ENCODE data around the gene AFDN.

The AFDN gene

DNA sequence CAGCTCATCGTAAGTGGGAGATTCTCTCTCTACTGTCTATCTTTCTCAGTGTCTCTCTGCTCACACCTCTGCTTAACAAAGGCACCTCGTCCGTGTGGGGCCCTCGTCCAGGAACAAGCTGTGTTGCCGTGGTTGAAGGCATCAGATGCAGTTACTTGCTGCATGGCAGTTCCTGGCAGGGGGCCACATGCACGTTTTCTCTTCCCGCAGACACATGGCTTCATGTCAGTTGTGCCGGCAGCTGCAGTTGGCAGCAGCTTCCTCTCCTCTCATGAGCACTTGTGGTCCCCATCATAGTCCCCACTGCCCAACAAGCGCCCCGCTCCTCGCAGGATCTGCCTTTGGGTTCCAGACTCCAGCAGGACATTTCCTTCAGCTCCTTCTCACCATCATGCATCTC, 7.1 kb upstream of the AFDN start:
- DNase-seq: no peak
- peaks cover 55% of the 10 kb centered on the region for H3K27me3 Mint-ChIP-seq
- CTCF ChIA-PET: no interaction called here

DNA sequence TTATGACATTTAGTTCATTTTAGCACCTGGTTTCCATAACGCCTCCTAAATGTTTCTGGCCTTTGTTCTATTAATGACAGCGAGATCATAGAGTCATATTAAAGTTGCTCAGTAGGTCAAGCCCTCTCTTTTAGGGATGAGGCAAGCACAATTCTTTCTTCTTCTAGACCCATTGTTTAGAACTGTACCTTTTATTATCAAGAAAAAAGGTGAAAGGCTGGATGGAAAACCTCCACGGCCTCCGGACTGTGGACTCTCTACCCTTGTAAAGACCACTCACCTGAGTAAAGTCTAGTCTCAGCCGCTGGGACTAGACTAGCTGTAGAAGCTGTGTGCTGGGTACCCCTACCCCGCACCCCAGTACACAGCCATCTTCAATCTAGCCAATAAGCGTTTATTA, 6.0 kb upstream of the AFDN start:
- peaks cover 60% of the 10 kb centered on the region for H3K27me3 Mint-ChIP-seq
- no peak overlapping the region for H3K27ac Mint-ChIP-seq
- peaks cover 7% of the 10 kb centered on the region for H3K4me1 Mint-ChIP-seq

More for the DNA sequence above, 7.1 kb upstream of the AFDN start:
- H3K4me1 Mint-ChIP-seq: no peaks in the 10 kb centered on the region
- no peak overlapping the region for H3K4me3 Mint-ChIP-seq
- no peak overlapping the region for H3K27ac Mint-ChIP-seq
- H3K36me3 Mint-ChIP-seq: no peaks in the 10 kb centered on the region
- no peaks in the 10 kb centered on the region for H3K9me3 Mint-ChIP-seq

DNA sequence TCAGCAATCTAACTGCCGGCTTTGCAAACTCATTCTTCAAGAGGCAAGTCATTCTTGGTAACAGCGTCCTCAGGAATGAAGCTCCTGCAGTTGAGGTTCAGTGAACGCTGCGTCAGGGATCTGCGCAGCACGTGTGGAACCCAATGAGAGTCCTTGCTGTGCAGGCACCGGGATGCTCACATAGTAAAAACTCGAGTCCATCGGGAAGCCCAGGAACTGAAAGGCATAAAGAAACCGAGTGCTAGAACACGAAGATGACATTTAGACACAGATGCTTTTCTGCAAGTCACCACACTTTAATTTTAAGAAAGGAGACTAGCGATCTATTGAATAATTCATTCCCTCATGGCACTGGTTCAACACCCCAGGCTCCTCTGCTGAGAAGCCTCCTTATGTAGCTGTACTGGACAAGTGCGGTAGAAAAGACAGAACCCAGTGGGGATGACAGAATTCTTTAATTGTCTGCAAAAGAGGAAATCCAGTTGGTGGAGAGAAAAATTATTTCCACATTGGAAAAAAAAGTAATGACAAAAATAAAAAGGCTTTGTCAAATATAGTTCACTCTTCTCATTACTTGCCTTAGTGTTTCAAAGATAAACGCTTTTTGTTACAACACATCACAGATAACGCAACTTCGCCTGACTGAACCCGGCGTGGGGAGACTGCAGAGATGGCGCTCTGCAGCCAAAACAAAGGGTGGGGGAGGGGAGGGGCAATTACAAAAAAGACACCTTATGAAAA, 1.9 kb upstream of the AFDN start:
- CTCF ChIA-PET: no interaction called here
- Mint-ChIP-seq H3K27me3 (peaks cover 55% of the 10 kb centered on the region), H3K4me3 (peak overlapping the region; percentile 60), H3K27ac (no peak overlapping the region), H3K9me3 (no peaks in the 10 kb centered on the region), H3K4me1 (peaks cover 34% of the 10 kb centered on the region), H3K36me3 (peaks cover 4% of the 10 kb centered on the region)
- DNase-seq: no peak

More for the DNA sequence above, 6.0 kb upstream of the AFDN start:
- DNase-seq: no peak
- no peaks in the 10 kb centered on the region for H3K36me3 Mint-ChIP-seq
- CTCF ChIA-PET: no interaction called here
- no peak overlapping the region for H3K4me3 Mint-ChIP-seq
- no peaks in the 10 kb centered on the region for H3K9me3 Mint-ChIP-seq

DNA sequence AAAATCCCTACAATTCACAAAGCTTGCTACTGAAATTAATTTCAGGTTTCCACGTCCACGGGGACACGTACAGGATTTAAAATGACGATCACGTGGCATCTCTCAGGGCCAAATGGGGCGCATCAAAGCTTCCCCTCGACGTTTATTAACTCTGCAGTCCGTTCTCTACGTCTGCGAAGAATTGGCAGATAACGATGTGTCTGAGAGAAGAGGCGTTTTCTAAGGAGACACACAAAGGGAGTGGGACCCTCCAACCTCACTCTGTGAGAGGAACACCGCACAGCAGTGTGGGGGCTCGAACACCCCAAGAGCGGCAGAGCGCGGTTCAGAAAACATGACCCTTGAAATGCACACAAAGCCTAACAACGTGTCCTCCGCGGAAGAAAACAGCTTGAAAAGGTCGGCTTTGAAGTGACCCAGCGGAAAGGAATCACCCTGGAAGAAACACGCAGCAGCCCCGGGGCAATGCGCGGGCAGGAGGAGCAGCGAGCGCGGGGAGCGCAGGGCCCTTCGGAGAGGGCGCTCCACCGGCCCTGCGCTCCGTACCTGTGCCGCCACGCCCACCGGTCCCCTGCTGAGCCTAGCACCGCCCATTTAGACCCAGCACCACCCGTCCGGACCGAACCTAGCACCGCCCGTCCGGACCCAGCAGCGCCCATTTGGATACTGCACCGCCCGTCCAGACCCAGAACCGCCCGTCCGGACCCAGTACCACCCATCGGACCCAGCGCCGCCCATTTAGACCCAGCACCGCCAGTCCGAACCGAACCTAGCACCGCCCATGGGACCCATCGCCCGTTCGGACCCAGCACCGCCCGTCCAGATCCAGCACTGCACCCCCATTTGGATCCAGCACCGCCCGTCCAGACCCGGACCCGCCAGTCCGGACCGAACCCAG, 1.1 kb upstream of the AFDN start:
- Mint-ChIP-seq H3K27me3 (peaks cover 54% of the 10 kb centered on the region), H3K36me3 (peaks cover 4% of the 10 kb centered on the region), H3K4me3 (peak overlapping the region; percentile 79), H3K9me3 (no peaks in the 10 kb centered on the region), H3K4me1 (peaks cover 40% of the 10 kb centered on the region), H3K27ac (no peak overlapping the region)
- peak; percentile 43 for DNase-seq
- CTCF ChIA-PET: no interaction called here

DNA sequence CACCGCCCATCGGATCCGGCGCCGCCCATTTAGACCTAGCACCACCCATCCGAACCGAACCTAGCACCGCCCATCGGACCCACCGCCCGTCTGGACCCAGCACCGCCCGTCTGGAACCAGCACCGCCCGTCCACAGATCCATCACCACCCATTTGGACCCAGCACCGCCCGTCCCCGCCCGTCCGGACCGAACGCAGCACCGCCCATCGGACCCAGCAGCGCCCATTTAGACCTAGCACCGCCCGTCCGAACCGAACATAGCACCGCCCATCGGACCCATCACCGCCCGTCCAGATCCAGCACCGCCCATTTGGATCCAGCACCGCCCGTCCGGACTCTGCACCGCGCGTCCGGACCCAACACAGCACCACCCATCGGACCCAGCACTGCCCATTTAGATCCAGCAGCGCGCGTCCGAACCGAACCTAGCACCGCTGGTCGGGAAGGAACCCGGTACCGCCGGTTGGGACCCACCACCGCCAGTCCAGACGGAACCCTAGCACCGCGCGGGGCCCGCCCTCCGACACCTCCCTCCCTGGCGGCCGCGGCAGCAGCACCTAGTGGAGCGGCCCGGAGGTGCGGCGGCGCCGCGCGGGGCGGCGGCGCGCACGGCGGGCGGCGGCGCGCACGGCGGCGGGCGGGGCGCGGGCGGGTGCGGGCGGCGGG, 348 bp upstream of the AFDN start:
- Mint-ChIP-seq H3K27ac (peak overlapping the region; percentile 75), H3K4me1 (peaks cover 46% of the 10 kb centered on the region), H3K4me3 (peak overlapping the region; percentile 79), H3K9me3 (no peaks in the 10 kb centered on the region), H3K27me3 (peaks cover 57% of the 10 kb centered on the region), H3K36me3 (peaks cover 4% of the 10 kb centered on the region)
- DNase-seq: peak; percentile 79
- CTCF ChIA-PET: no interaction called here

DNA sequence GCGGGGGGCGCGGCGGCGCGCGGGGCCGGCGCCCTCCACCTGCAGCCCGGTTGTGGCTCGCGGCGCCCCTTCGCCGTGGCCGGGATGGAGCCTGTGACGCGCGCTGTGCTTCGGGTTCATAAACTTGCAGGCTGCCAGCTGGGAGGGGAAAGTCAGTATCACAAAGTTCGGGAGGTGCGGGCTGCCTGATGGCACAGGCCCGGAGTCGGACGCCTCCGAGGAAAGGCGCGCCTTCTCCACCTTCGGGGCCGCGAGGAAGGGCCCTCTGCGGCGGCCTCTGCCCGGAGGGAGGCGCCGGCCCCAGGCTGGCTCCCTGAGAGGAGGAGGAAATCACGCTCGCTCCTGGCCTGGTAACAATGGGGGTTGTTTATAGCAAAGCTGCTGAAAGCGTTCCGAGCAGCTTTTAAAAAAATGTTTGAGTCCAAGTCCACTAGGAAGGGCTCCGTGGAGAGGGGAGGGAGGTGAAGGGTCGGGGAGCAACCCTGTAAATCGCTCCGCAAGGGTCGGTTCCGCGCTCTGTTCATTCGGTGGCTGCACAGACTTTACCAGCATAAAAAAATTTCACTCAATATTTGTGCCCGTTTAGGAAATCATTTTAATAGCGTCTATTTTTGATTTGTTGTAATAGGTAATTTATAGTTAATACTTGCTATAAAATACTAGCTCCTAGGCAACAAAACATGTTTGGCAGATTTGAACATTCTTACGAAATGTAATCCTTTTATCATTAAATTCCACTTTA, 1.0 kb downstream of the AFDN start:
- no peak overlapping the region for H3K27ac Mint-ChIP-seq
- CTCF ChIA-PET: no interaction called here

DNA sequence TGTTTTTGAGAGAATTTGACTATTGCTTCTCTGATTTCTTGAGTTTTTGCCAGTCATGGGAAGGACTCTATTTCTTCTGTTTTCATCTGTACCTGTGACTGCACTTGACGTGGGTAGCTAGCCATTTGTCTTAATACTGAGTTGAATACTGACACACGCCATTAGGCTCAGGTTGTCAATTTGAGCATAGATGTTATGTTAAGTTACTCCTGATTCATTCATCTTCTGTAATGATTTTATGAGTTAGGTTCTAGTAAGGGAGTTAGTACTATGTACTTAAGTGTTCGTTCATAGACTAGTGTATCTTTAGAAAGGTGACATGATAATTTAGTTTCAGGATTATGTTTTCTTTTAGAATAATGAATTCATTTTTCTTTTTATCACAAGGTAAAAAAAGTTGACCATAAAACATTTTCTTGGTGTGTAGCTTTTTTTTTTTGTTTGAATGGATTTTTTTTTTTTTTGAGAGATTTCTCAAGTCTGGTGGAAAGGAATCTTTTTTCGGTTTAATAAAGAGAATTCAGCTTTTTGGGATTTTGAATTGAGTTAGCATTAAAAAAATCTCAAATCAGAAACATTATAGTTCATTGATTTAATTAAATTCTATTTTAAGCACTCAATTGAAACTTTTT, 1.7 kb downstream of the AFDN start:
- Mint-ChIP-seq H3K4me3 (peak overlapping the region; percentile 73), H3K9me3 (no peaks in the 10 kb centered on the region), H3K36me3 (peaks cover 4% of the 10 kb centered on the region), H3K4me1 (peaks cover 65% of the 10 kb centered on the region), H3K27ac (no peak overlapping the region), H3K27me3 (peaks cover 58% of the 10 kb centered on the region)
- no peak for DNase-seq
- CTCF ChIA-PET: no interaction called here

More for the DNA sequence above, 1.0 kb downstream of the AFDN start:
- Mint-ChIP-seq H3K4me1 (peaks cover 58% of the 10 kb centered on the region), H3K27me3 (peaks cover 53% of the 10 kb centered on the region), H3K4me3 (peak overlapping the region; percentile 73), H3K36me3 (peaks cover 4% of the 10 kb centered on the region), H3K9me3 (no peaks in the 10 kb centered on the region)
- peak; percentile 45 for DNase-seq

DNA sequence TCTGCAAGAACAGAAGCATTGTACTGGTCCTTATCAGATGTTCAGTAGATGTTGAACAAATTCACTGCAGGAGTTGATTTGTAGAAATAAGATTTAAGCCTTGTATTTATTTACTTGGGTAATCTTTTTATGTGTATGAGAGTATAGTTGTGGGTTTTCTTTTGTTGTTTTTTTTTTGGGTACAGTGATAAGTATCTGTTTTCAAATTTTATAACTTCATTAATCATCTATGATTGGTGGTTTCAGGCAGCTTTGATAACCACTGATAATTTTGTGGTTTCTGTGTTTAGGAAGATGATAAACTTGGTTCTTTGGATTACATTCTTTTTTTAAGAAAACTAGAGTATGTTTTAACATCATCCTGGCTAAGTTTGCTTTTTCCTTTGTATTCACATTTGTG, 2.8 kb downstream of the AFDN start:
- H3K36me3 Mint-ChIP-seq: peaks cover 4% of the 10 kb centered on the region
- H3K9me3 Mint-ChIP-seq: no peaks in the 10 kb centered on the region
- H3K4me3 Mint-ChIP-seq: no peak overlapping the region
- no peak for DNase-seq
- CTCF ChIA-PET: no interaction called here
- H3K27me3 Mint-ChIP-seq: peaks cover 59% of the 10 kb centered on the region
- H3K4me1 Mint-ChIP-seq: peaks cover 73% of the 10 kb centered on the region
- no peak overlapping the region for H3K27ac Mint-ChIP-seq

DNA sequence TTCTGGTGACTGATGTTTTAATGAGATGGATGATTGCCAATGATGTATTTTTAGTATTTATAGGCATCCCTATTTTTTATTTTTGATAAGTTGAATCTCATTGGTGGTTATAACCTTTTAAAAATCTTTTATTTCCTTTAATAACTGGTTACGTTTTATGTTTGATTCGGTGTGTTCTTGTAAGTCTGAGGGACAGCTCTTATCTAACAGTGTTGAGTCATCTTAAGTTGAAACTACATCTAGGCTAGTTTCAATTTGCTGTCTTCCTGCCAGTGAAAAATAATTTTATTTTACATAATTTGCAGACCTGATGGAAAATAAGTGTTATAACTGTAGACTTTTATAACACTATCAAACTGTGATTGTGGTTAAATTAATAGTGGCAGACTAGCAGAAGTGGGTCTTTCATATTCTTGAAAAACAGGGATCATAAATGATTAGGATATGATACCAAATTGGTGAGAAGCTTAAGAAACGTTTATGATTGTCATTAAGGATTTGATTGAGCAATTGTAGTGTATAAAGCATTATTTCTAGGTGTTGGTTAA, 4.6 kb downstream of the AFDN start:
- no peak for DNase-seq
- Mint-ChIP-seq H3K27me3 (peaks cover 45% of the 10 kb centered on the region), H3K4me3 (no peak overlapping the region), H3K9me3 (no peaks in the 10 kb centered on the region), H3K27ac (no peak overlapping the region), H3K36me3 (peaks cover 3% of the 10 kb centered on the region), H3K4me1 (peaks cover 63% of the 10 kb centered on the region)
- CTCF ChIA-PET: interaction anchor here (0.6 to 0.7 kb wide), 2 partner anchors 19 to 312 kb away, joined by 3 read pairs; no protein-coding TSS in a partner anchor

DNA sequence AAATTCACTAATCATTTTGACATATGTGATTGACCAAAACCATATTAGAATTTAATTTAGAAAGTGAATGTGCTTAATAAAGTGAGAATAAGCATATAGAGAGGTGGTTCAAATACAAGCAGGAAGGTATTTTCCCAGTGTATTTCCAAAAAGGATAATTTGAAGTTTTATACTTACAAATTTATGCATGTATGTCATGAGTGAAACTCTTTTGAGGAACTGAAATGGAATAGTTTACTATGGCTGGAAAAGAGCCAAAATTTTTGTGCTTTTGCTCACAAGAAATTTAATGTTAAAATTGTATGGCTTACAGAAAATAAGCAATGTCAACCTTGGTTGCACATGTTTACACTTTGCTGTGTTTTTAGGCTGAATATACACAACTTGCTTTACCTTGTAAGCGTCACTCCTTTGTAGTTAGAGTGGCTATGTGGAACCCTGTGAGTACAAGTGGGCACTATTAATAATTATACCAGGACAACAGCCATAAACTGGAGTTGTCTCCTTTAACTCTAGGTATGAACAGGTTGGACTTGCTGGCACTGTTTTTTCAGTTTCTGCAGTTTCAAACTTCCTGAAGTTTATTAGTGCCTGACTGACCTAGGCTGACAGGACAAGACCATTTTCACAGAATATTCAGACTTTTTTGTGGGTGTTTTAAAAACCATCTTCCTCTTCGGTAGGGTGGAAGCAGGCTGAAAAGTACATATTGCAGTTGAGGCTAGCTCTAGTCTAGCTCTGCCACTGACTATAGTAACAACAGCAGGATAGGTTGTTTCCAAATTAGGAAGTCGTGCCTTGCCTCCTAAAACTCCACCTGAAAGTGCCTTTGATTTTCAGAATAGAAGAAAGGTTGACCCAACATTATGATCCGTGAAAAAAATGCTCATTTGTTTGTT, 6.0 kb downstream of the AFDN start:
- no peaks in the 10 kb centered on the region for H3K9me3 Mint-ChIP-seq
- no peak for DNase-seq
- H3K4me3 Mint-ChIP-seq: peak overlapping the region; percentile 42
- H3K27me3 Mint-ChIP-seq: peaks cover 38% of the 10 kb centered on the region
- peaks cover 1% of the 10 kb centered on the region for H3K36me3 Mint-ChIP-seq
- CTCF ChIA-PET: no interaction called here
- H3K4me1 Mint-ChIP-seq: peaks cover 59% of the 10 kb centered on the region
- H3K27ac Mint-ChIP-seq: peak overlapping the region; percentile 75

DNA sequence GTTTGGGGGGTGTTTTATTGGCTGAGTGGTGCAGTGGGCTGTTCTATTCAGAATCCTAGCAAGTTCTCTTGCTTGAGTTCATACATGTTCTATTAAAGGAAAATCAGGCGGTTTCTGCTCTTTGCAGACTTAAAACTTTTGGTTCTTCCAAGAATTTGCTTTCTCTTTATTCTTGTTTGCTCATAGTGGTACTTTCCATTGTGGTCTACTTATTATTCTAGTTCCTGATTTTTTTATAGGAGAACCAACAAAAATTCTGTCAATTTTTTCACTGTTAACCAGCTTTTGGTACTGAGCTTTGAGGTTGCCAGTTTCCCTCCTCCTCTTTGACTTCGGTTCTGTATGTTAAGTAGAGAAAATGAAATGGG, 6.7 kb downstream of the AFDN start:
- Mint-ChIP-seq H3K36me3 (peaks cover 1% of the 10 kb centered on the region), H3K27me3 (peaks cover 36% of the 10 kb centered on the region), H3K4me1 (peaks cover 53% of the 10 kb centered on the region), H3K4me3 (peak overlapping the region; percentile 42), H3K9me3 (no peaks in the 10 kb centered on the region), H3K27ac (peak overlapping the region; percentile 75)
- CTCF ChIA-PET: interaction anchor here (0.6 kb wide), 1 partner anchor 1089 kb away, joined by 3 read pairs; no protein-coding TSS in a partner anchor
- DNase-seq: no peak

DNA sequence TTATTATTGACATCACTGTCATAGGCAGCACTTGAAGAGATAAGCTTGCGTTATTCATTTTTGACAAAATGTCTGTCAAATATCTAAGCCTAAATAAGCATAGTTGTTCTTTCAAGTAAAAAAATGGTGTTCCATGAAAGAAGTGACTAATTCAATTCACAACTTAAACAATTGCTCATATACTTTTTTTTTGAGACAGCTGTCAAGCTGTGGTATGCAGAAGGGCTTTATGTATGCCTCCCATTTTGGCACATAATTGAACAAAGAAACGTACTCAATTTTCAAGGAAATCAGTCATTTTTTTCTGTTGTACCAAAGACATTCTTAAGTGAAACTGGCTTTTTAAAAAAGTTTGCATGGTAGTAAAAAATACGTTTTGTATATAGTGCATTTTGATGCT, 8.5 kb downstream of the AFDN start:
- peaks cover 28% of the 10 kb centered on the region for H3K27me3 Mint-ChIP-seq
- no peak overlapping the region for H3K4me3 Mint-ChIP-seq
- H3K9me3 Mint-ChIP-seq: no peaks in the 10 kb centered on the region
- peaks cover 1% of the 10 kb centered on the region for H3K36me3 Mint-ChIP-seq
- H3K27ac Mint-ChIP-seq: no peak overlapping the region
- peaks cover 38% of the 10 kb centered on the region for H3K4me1 Mint-ChIP-seq
- DNase-seq: no peak
- CTCF ChIA-PET: no interaction called here

All from activated naive CD4-positive, alpha-beta T cell treated with anti-CD3 and anti-CD28 coated beads, Interleukin-2, amount 10 ng/mL, durations not matched to agents 7 days and 5 days (primary cell).